NCI-H2081 (cell line): Measurements from ENCODE around the gene NELL1.
"Not testable (repeated sequence)": the region's sequence is repeated elsewhere in the genome, so short reads cannot be mapped to it uniquely, and the experiment has no call there.

Source experiments
- DNase-seq, 2 experiments: peaks; one replicate each; lab custom pipeline; 2025; lab: John Stamatoyannopoulos, UW

The NELL1 gene

DNA sequence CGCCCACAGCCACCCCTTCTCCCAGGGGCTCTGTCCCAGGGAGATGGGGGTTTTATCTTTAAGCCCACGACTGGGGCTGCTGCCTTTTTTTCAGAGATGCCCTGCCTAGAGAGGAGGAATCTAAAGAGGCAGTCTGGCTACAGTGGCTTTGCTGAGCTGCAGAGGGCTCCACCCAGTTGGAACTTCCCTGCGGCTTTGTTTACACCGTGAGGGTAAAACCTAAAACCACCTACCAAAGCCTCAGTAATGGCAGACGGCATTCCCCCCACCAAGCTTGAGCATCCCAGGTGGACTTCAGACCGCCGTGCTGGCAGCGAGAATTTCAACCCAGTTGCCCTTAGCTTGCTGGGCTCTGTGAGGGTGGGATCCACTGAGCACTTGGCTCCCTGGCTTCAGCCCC lies 535.8 kb downstream of the NELL1 start:
- no peak for DNase-seq

DNA sequence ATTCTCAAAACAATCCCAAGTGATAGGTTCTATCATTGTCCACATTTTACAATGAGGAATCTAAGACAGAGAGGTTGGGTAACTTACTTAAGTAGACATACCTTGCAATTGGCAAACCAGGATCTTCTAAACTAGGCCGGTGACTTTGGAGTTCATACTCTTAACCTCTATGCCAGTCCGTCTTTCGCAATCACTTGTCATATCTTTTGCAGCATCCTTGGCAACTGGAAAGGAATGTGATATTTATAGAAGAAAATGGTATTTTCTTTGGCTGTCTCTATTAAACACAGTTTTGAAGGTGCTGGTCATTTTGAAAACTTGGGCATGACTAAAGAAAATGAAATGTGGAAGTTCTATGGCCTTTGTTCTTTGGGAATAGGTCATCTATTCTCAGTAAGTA lies 556.5 kb downstream of the NELL1 start:
- DNase-seq, result no peak

DNA sequence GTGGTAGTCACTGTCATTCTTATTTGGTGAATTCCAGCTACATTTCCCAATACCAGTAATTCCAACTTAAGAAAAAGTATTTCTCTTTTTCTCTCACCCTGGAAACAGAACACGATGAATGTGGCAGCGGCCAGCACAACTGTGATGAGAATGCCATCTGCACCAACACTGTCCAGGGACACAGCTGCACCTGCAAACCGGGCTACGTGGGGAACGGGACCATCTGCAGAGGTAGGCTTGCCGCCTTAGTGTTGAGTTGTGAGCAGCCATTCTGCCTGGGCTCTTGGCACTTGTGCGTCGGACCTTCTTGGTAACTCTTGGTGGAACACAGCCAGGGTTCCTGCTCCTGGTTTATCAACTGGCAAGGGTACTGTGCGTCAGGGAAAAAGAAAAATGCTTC lies 559.8 kb downstream of the NELL1 start:
- no peak for DNase-seq

DNA sequence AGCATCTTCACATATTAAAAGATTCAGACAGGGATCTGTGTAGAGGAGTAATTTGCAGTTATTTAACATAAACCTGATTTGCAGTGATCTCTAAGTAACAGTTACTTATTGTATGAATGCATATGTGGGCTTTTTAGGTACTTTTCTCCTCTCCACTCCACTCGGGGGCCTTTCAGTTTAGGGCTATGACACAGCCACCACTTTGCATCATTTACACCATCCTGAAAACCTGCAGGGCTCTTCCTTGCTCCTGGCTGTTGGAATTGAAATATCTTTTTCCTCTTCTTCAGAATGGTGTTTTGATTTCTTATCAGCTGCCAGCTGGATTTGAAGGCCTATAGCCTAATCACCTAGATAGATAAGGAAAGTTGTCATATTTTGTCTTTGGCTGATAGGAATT lies 580.8 kb downstream of the NELL1 start:
- no peak for DNase-seq

DNA sequence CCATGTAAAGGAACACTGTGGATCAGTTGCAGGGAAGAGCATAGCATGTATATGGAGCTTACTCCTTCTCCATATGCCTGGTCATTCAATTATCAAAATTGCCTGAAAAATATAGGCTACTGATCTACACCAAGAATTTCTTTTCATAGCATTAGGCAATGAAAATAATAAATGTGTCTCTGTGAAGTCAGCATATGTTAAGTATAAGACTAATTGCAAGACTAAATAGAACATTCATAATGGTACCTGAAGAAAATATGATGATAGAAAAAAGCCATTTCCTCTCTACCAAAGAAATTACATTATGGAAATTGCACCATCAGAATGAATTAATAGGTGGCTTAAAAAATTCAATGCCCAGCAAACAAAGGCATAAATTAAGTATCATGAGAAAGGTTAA lies 584.7 kb downstream of the NELL1 start:
- DNase-seq, result no peak

DNA sequence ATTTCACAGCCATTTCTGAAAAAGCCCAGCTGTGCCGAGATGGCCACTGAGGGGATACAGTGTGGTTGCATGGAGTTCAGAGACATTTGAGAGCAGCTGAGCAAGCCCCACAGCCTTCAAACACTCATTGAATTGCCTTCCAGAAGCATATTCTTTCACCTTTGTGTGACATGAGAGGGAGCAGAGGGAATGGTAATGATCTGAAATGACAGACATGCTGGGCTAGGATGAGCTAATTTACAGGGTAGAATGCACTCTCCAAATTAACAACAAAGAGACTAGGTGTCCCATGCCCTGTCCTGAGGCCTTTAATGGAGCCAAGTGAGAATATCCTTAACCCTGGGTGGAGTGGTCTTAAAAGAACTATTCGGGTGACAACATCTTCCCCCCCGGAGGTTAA lies 585.4 kb downstream of the NELL1 start:
- no peak for DNase-seq

DNA sequence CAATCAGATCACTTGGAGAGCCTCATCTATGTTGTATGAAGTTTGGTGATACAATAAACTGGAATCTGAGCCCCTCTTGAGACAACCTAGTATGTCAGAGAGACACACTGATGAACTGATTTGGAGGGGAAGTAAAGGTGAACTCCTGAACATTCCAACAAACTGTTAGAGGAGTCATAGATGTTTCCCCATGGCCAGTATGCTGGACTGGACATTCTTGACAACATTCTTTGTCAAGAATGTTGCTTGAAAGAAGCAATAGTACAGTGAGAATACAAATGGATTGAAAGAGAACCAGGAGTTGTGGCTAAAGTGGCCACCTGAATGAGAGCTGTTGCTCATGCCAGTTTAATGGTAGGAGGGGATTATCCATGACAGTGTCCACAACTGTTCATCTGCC lies 588.1 kb downstream of the NELL1 start:
- DNase-seq, result no peak

DNA sequence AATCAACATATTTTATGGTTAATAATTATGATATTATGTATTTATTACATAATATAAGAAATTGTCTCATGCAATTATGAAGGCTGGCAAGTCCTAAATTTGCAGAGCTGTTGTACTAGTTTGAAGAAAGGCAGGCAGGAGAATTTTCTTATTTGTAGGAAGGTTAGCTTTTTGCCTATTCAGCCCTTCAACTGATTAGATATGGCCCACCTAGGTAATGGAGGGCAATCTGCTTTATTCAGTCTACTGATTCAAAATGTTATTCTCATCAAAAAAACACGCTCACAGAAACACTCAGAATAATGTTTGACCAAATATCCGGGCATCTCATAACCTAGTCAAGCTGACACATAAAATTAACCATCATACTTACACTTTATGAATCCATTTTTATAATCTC lies 589.0 kb downstream of the NELL1 start:
- DNase-seq, result no peak

DNA sequence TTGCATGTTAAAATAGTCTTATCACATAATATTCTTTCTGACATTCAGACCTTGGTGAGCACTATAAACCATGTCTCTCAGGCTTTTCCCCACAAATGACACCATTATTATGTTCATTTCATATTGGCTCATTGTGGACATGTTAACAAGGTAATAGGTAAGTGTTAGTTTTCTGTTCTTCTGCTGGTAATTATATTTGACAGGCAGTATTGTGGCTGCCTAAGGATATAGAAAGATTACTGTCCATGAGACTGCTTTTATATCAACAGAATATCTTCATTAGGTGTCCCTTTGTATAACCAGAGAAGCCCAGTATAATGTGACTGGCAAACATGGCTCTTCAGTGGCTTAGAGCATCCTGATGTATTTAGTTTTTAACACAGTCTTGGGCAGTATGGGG lies 590.7 kb downstream of the NELL1 start:
- peak in 1 of 2 experiments; percentile 56 for DNase-seq

DNA sequence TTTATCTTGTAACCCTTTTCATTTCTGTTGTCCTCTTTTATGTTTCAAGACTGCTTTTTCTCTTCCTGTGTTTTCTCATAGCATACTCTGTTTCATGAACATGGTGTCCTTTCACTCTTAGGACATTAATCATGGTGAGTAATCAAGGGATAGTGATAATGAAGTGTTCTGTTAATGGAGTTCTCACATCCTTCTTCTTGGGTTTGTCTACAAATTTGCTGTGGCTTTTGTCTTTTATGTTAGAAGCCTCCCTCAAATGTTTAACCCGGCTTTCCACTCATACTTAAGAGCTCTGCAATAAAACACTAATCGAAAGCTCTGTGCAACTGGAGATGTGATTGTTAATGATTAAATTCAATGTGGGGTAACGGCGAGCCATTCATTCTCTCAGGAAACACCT lies 593.6 kb downstream of the NELL1 start:
- no peak for DNase-seq

DNA sequence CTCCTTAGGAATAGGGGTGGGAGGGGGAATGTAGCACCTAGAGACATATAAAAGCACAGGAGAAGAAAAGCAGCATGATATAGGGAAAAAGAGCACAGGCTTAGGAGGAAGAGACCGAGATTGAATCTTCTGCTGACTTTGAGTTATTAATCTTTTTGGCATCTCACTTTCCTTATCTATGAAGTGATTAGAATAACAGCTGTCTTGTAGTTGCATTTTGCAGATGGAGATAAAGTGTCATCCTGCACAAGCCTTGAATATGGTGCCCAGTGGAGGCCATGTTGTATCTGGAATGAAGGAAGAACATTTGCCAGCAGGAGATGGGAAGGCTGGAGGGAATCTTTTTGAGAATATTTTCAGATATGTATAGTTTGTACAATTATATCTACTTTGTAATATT lies 594.7 kb downstream of the NELL1 start:
- DNase-seq, result no peak

DNA sequence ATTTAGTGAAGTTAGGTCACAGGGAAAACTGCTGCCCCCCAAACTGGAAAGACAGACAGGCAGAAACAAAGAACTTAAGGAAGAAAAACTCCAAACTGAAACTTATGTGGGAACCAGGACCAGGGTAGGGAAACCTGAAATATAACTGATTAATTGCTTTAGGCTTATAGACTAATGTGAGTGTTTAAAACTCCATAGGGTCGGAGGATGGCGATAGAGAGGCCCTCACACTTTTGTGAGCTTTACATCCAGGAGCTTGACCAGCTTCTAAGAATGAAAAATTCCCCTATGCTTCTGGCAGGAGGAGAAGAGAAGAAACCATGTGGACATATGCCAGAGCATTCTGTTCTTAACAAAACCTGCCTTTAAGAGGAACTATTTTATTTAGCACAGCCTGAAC lies 598.6 kb downstream of the NELL1 start:
- DNase-seq, result no peak

DNA sequence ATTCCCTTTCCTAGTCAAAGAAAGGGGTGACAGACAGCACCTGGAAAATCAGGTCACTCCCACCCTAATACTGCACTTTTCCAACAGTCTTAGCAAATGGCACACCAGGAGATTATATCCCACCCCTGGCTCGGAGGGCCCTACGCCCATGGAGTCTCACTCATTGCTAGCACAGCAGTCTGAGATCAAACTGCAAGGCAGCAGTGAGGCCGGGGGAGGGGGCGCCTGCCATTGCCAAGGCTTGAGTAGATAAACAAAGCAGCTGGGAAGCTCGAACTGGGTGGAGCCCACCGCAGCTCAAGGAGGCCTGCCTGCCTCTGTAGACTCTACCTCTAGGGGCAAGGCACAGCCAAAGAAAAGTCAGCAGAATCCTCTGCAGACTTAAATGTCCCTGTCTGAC lies 602.8 kb downstream of the NELL1 start:
- DNase-seq, result not testable (repeated sequence)

DNA sequence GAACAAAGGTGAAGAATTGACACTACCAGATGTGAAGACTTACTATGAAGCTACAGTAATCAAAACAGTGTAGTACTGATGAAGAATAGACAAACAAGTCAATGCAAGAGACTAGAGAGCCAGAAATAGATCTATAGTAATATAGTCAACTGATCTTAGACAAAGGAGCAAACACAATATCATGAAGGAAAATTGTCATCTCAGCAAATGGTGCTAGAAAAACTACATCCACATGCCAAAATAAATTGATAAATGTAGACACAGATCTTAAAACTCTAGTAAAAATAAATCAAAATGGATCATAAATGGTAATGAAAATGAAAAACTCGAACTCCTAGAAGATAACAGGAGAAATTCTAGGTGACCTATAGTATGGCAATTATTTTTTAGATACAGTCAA lies 609.5 kb downstream of the NELL1 start:
- no peak for DNase-seq

DNA sequence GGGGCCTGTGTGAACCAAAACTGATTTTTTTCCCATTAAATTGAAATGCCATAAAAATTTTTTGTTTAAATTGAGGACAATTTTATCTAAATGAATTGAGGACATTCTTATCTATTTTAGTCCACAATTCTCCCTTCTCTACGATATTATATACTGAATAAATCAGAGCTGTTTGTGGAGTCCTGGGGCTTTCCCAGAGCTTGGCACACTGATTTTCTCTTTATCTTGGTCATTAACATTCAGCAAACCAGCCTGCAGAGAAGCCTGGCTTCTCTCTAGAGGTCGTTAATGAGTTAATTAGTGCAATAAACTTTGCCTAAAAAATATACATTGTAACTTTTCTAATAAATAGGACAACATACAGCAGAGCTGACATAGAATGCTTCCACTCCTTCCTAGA lies 615.7 kb downstream of the NELL1 start:
- DNase-seq, result no peak

DNA sequence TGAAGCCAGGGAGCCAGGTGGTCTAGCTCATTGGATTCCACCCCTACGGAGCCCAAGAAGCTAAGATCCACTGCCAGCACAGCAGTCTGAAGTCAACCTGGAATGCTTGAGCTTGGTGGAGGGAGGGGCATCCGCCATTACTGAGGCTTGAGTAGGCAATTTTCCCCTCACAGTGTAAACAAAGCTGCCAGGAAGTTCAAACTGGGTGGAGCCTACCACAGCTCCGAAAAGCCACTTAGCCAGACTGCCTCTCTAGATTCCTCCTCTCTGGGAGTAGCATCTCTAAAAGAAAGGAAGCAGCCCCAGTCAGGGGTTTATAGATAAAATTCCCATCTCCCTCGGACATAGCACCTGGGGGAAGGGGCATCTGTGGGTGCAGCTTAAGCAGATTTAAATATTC lies 620.3 kb downstream of the NELL1 start:
- DNase-seq, result peak in 1 of 2 experiments; percentile 2

DNA sequence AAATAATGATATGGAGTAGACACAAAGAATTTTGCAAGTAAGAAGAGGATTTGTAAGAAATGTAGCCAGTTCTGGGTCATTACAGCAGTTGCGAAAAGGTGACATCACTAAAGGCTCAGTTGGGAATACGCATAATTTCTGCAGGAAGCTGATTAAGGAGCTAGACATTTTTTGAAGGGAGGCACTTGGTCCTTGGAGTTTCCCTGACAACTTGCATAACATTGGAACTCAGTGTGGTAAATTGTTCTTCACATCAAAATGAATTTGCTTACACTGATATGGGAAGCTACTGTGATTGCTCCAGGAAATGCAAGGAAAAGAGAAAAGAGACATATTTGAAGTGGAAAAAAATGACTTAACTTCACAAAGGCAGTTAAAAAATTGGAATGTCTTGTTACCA lies 626.1 kb downstream of the NELL1 start:
- no peak for DNase-seq

DNA sequence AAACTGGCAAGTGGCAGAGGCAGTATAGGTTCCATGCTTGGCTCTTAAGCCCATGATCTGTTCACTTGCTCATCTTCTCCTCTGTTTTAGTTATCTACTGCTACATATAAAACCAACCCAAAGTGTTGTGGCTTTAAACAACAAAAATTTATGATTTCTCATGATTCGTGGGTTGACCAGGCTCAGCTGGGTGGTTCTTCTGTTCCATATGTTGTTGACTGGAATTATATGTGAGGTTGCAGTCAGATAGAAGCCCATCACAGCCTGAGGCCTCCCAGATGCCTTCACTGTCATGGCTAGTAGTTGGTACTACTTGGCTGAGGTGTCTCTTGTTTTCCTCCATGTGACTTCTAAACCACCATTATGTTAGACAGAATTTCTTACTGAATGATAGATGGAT lies 632.6 kb downstream of the NELL1 start:
- DNase-seq, result no peak

DNA sequence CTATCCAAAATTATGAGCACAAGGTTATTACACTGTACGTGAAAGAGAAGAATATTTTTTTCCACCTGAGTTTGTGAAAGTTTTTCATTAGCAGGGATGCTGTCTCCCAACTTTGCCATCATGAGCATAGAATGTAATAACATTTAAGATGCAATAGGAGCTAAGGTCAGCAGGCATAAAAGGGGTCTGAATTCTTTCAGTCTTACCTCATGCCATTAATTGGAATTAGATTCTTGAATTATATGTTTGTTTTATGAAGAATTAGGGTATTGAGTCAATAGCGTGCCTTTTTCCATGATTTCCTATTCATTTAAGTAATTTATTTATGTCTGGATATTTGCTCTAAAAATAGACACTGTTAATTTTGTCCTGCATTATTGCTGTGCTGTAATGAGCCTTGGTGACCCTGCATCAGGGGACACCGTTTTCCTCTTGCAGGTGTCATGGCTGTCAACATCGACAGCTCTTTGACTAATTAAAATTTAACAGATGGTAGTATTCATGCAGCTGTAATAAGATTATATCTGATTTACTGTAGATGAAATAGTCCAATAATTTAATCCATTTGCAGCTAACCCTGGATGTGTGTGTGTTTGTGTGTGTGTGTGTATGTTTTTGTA lies 637.5 kb downstream of the NELL1 start:
- DNase-seq, result no peak

DNA sequence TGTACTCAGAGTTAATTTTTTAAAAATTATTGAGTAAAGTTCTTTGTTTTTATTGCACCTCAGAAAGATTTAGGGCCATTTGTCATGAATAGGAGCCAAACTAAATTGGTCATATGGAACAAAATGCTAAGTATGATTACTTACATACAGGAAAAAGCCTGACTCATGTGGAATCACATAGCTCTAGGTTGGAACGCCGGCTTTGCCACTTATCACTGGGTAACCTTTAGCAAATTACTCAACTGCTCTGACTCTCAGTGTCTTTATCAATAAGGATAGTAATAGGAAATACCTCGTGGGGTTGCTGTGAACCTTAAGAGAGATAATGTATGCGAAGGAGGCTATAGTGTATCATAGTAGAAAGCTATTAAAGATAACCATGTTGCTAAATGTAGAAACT lies 638.5 kb downstream of the NELL1 start:
- DNase-seq, result no peak

DNA sequence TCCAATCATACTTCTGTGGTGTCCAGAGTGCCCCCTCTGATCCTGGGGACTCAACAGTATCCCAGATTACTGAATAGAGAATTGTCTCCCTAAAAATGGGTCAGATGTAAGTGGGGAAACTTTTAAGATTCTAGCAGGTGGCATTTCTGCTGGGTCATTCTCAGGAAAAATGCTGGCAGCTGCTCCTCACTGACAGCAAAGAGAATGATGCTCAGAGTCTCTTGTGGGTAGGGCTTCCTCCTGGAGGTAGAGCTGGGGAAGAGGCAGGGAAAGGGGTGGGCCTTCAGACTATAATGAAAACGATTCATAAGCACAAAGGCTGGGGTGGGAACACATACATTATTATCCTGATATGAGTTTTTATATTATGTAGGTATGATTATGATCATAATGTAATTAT lies 647.2 kb downstream of the NELL1 start:
- DNase-seq, result no peak

DNA sequence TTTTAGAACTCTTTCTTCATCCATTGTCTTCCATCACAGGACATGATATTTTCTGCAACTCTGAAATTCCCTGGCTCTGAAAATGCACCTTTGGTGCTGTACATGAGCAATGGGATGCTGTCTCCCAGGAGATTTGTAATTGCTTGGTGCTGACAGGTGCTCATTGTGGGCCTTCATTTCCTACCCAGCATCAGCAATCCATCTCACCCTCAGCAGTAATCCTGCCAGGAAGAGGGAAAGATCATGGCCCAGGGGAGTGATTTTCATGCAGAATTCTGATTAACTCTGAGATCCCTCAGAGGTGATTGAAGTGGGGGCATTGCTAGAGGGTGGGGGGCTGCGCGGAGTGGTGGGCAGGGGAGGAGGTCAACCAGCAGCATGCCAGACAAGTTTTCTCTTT lies 651.7 kb downstream of the NELL1 start:
- DNase-seq, result peak in 1 of 2 experiments; percentile 5

DNA sequence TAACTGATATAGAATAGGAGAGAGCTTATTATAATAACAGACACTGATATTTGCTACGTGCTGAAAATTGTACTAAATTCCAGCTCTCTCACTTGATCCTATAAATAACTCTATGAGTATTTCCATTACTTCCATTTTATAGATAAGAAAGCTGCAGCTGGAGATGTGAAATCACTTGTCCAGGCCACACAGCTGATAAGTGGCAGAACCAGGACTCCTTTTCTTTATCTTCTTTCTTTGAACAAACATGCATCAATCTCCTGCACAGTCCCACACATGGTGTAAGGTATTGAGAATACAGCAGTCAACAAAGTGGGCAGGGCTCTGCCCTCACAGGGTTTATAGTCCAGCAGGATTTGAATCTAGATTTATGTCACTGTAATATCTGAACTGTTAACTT lies 652.1 kb downstream of the NELL1 start:
- no peak for DNase-seq

DNA sequence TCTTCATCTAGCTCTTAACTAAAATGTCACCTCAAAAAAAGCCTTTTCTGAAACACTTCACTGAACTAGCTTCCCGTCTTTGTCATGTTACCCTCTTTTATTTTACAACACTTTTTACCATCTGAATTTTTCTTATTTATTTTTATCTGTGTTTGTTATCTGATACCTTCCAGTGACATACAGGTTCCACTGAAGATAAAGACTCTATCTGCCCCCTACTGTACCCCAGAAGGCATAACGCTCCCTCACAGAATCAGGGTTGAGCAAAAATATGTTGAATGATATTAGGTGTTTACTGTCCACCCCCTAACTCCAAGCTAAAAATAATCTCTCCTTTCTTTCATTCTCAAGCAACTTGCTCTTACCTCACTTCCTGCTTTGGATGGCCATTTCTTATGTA lies 654.2 kb downstream of the NELL1 start:
- DNase-seq, result no peak

DNA sequence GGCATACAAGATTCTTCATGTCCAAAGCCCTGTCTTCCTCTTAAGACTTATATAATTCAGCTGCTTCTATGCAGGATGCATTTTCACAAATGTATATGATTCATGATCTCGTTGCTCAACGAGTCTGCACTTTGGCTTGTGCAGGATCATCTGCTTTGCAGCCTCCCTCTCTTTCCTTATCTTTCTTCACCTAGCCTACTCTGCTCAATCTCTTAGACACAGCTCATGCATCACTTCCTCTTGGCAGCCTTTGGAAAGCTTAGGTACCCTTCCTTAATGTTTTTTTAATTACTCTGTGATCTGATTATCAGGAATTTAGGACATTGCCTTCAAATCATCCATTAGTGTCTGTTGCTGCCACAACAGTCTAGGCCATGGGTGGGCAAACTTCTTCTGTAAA lies 673.8 kb downstream of the NELL1 start:
- no peak for DNase-seq
